Mucosa of stomach (tissue), 1 donor: ENCODE results near the gene CDKN2C.
"Not testable (repeated sequence)": the region's sequence is repeated elsewhere in the genome, so short reads cannot be mapped to it uniquely, and the experiment has no call there.

Source experiments
- H3K27me3 ChIP-seq: one replicate; pipeline ENCODE4 v1.7.0; 2013; ENCODE audit warnings: mild to moderate bottlenecking, low read length; ENCODE audit not compliant: control insufficient read depth, insufficient read depth
- H3K36me3 ChIP-seq: one replicate; pipeline ENCODE4 v1.7.0; 2013; ENCODE audit warnings: low read length; ENCODE audit not compliant: control insufficient read depth, insufficient read depth
- H3K4me1 ChIP-seq: one replicate; pipeline ENCODE4 v1.7.0; 2013; ENCODE audit warnings: mild to moderate bottlenecking, low read length; ENCODE audit not compliant: control insufficient read depth, insufficient read depth
- H3K4me3 ChIP-seq: one replicate; pipeline ENCODE4 v1.7.0; 2013; ENCODE audit warnings: low read length
- H3K9ac ChIP-seq: one replicate; pipeline ENCODE4 v1.7.0; 2013; ENCODE audit warnings: mild to moderate bottlenecking, low read length, moderate library complexity
- H3K9me3 ChIP-seq: one replicate; pipeline ENCODE4 v1.7.0; 2013; ENCODE audit warnings: mild to moderate bottlenecking, low read length, moderate library complexity; ENCODE audit not compliant: control insufficient read depth
- donor health status: Pancreatic carcinoma.

Gene CDKN2C

GRCh38 chr1:50969611-50970508 lies at the start of gene CDKN2C:
CDKN2C (plus strand) TSS chr1:50970245; CDS start chr1:50970369, 124 bp downstream.
- Histone ChIP-seq H3K9me3 (no peaks in the 10 kb centered on the region), H3K36me3 (no peaks in the 10 kb centered on the region), H3K27me3 (no peaks in the 10 kb centered on the region), H3K4me3 (peak within 1 kb of the TSS; percentile 93), H3K9ac (peak within 1 kb of the TSS; percentile 92), H3K4me1 (no peaks in the 10 kb centered on the region)

DNA sequence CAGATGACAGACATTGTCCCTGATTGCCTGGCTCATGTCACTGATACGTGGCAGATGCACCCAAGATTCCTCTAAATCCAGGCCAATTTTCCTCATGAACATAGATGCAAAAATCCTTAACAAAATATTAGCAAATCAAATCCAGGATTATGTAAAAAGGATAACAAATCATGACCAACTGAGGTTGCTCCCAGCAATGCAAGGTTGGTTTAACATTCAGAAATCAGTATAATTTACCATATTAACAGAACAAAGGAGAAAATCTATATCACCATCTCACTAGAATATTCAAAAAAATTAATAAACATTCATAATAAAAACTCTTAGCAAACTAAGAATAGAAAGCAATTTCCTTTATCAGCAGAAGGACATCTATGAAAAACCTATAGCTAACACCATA lies 49.6 kb upstream of the CDKN2C start:
- no peak overlapping the region for H3K4me3 ChIP-seq
- no peaks in the 10 kb centered on the region for H3K9me3 ChIP-seq
- H3K27me3 ChIP-seq = no peaks in the 10 kb centered on the region
- H3K9ac ChIP-seq = no peak overlapping the region
- H3K4me1 ChIP-seq = no peaks in the 10 kb centered on the region
- H3K36me3 ChIP-seq = no peaks in the 10 kb centered on the region

DNA sequence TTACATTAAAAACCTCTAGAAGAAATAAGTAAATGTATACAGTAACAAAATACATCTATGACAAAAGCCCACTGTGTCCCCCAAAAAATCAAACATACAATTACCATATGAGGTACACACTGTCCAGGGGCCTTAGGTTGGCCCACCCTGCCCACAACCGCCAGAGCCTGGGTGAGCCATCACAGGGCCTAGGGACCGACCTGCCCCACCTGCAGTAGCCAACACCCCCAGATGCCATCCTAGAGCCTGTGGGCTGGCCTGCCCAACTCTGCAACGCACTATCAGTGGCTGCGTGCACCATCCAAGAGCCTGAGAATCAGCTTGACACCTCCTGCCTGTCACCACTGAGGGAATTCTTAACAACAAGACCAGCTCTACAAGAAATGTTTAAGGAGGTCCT lies 49.0 kb upstream of the CDKN2C start:
- no peaks in the 10 kb centered on the region for H3K27me3 ChIP-seq
- H3K9me3 ChIP-seq = no peaks in the 10 kb centered on the region
- H3K4me1 ChIP-seq = no peaks in the 10 kb centered on the region
- H3K4me3 ChIP-seq = no peak overlapping the region
- H3K36me3 ChIP-seq = no peaks in the 10 kb centered on the region
- no peak overlapping the region for H3K9ac ChIP-seq

DNA sequence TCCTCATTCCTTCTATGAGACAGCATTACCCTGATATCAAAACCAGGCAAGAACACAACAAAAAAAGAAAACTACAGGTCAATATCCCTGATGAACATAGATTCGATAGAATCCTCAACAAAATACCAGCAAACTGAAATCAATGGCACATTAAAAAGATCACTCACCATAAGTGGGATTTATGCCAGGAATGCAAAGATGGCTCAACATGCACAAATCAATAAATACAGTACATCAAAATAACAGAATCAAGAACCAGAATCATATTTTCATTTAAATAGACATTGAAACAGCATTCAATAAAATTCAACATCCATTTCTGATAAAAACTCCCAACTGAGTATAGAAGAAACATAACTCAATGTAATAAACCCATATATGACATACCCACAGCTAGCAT lies 46.5 kb upstream of the CDKN2C start:
- Histone ChIP-seq H3K4me3 (no peak overlapping the region), H3K27me3 (no peaks in the 10 kb centered on the region), H3K4me1 (no peaks in the 10 kb centered on the region), H3K36me3 (no peaks in the 10 kb centered on the region), H3K9me3 (no peaks in the 10 kb centered on the region), H3K9ac (no peak overlapping the region)

- Histone ChIP-seq H3K27me3 (no peaks in the 10 kb centered on the region), H3K9ac (no peak overlapping the region), H3K9me3 (no peaks in the 10 kb centered on the region), H3K4me3 (no peak overlapping the region), H3K36me3 (no peaks in the 10 kb centered on the region), H3K4me1 (no peaks in the 10 kb centered on the region)
These were observed 40.6 kb upstream of the CDKN2C start for GRCh38 chr1:50929376-50929958.

DNA sequence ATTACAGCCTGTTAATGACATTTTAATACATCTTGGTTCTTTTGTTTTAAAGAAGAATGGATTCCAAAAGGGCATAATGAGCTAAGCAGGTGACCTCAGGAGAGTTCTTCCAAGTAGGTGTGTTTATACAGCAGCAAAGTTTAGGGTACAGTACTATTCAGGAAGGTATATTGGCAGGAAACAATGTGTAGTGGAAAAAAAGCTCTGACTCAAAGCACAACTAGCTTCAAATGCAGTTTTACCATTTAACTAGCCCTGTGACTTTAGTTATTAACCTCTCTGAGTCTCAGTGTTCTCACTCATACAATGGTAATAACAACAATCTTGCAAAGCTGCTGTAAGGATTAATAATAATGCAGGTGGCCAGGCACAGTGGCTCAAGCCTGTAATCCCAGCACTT lies 39.9 kb upstream of the CDKN2C start:
- Histone ChIP-seq H3K4me1 (no peaks in the 10 kb centered on the region), H3K4me3 (no peak overlapping the region), H3K36me3 (no peaks in the 10 kb centered on the region), H3K9ac (no peak overlapping the region), H3K9me3 (no peaks in the 10 kb centered on the region), H3K27me3 (no peaks in the 10 kb centered on the region)

DNA sequence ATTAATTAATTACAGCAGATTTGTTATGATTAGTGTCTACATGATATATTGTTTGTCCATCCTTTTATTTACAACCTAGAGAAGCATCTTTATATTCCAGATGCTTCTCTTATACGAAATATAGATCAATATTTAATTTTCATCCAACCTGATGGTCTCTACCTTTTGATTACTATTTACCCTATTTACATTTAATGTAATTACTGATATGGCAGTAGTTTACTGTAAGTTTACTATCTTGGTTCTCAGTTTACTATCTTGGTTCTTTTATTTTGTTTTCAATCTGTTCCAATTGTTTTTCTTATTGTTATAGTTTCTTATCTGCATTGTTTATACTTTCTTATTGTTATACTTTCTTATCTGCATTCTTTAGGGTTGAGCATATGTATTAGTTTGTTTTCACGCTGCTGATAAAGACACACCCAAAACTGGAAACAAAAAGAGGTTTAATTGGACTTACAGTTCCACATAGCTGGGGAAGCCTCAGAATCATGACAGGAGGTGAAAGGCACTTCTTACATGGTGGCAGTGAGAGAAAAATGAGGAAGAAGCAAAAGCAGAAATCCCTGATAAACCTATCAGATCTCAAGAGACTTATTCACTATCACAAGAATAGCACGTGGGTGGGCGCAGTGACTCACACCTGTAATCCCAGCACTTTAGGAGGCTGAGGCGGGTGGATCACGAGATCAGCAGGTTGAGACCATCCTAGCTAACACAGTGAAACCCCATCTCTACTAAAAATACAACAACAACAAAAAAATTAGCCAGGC lies 38.9 kb upstream of the CDKN2C start:
- H3K4me1 ChIP-seq = no peaks in the 10 kb centered on the region
- no peak overlapping the region for H3K9ac ChIP-seq
- no peaks in the 10 kb centered on the region for H3K27me3 ChIP-seq
- H3K4me3 ChIP-seq = no peak overlapping the region
- H3K36me3 ChIP-seq = no peaks in the 10 kb centered on the region
- no peaks in the 10 kb centered on the region for H3K9me3 ChIP-seq

DNA sequence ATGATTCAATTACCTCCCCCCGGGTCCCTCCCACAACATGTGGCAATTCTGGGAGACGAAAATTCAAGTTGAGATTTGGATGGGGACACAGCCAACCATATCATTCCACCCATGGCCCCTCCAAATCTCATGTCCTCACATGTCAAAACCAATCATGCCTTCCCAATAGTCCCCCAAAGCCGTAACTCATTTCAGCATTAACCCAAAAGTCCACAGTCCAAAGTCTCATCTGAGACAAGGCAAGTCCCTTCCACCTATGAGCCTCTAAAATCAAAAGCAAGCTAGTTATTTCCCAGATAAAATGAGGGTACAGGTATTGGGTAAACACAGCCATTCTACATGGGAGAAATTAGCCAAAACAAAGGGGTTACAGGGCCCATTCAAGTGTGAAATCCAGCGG lies 38.0 kb upstream of the CDKN2C start:
- not testable (repeated sequence) for H3K9ac ChIP-seq, H3K27me3 ChIP-seq, H3K9me3 ChIP-seq, H3K36me3 ChIP-seq, H3K4me3 ChIP-seq, H3K4me1 ChIP-seq

DNA sequence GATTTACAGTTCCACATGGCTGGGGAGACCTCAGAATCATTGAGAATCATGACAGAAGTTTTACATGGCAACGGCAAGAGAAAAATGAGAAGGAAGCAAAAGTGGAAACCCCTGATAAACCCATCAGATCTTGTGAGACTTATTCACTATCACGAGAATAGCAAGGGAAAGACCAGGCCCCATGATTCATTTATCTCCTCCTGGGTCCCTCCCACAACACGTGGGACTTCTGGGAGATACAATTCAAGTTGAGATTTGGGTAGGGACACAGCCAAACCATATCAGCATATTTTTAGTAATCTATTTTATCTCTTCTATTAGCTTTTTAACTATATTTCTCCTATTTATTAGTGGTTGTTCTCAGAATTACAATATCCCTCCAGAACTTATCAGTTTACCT lies 36.3 kb upstream of the CDKN2C start:
- not testable (repeated sequence) for H3K9ac ChIP-seq, H3K27me3 ChIP-seq, H3K4me1 ChIP-seq, H3K36me3 ChIP-seq, H3K9me3 ChIP-seq, H3K4me3 ChIP-seq

- H3K27me3 ChIP-seq = no peaks in the 10 kb centered on the region
- no peak overlapping the region for H3K9ac ChIP-seq
- H3K4me1 ChIP-seq = no peaks in the 10 kb centered on the region
- H3K9me3 ChIP-seq = no peaks in the 10 kb centered on the region
- H3K4me3 ChIP-seq = no peak overlapping the region
- no peaks in the 10 kb centered on the region for H3K36me3 ChIP-seq
These were observed 35.2 kb upstream of the CDKN2C start for GRCh38 chr1:50934838-50935237.

- not testable (repeated sequence) for H3K36me3 ChIP-seq, H3K9me3 ChIP-seq, H3K4me3 ChIP-seq, H3K9ac ChIP-seq, H3K4me1 ChIP-seq, H3K27me3 ChIP-seq
These were observed 34.8 kb upstream of the CDKN2C start for GRCh38 chr1:50935276-50935675.

DNA sequence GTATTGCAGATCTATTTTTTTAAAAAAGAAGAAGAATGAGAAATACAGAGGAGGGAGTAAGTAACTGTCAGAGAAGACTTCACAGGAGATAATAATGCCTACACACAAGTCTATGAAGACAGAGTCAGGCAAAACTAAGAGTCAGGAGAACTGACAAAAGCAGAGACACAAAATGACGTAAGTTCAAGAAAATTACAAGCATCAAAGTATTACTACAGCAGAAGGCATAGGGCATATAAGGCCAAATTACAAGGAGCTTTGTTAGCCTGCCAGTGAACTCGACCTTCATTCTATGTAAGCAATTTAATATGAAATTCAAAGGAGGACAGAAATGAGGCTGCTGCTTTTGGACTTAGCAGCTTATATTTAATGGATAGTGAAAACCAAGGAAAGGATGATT lies 33.7 kb upstream of the CDKN2C start:
- H3K9ac ChIP-seq = no peak overlapping the region
- H3K36me3 ChIP-seq = no peaks in the 10 kb centered on the region
- H3K27me3 ChIP-seq = no peaks in the 10 kb centered on the region
- H3K4me3 ChIP-seq = no peak overlapping the region
- no peaks in the 10 kb centered on the region for H3K4me1 ChIP-seq
- no peaks in the 10 kb centered on the region for H3K9me3 ChIP-seq
